ENCODE results near the gene HS6ST3. TPM values are rescaled to one million over a fixed set of nuclear protein-coding genes. Genes with fewer than 3 reads are reported as not detected.

Gene HS6ST3
- total RNA-seq, 2 donors from 2014 or later = 0.02 to 0.13 TPM

GRCh38 chr13:96381681-96382080 is 291.8 kb downstream of the HS6ST3 start:
- intact Hi-C loops (cut with DNase I) = no loop called here
- no peaks in the 10 kb centered on the region for H3K9me3 ChIP-seq
- no peaks in the 10 kb centered on the region for H3K4me1 ChIP-seq
- H3K27ac ChIP-seq = no peak overlapping the region
- no peak overlapping the region for H3K9ac ChIP-seq (ENCODE audit: low read depth in 2 of 2, low read length in 2 of 2)
- no peak for TF ChIP-seq CTCF (IDR thresholded peaks at IDR 0.05)
- no peaks in the 10 kb centered on the region for H3K36me3 ChIP-seq
- H3K4me3 ChIP-seq = no peak overlapping the region
- H3K27me3 ChIP-seq = no peaks in the 10 kb centered on the region
- no peak for DNase-seq

- DNase-seq = no peak
- Histone ChIP-seq H3K9ac (ENCODE audit: low read depth in 2 of 2, low read length in 2 of 2) (no peak overlapping the region), H3K27ac (no peak overlapping the region), H3K27me3 (no peaks in the 10 kb centered on the region), H3K9me3 (no peaks in the 10 kb centered on the region), H3K4me3 (no peak overlapping the region), H3K36me3 (no peaks in the 10 kb centered on the region), H3K4me1 (no peaks in the 10 kb centered on the region)
- intact Hi-C loops (cut with DNase I) = no loop called here
- TF ChIP-seq CTCF (IDR thresholded peaks at IDR 0.05) = no peak
These were observed 298.7 kb downstream of the HS6ST3 start for GRCh38 chr13:96388598-96388997.

GRCh38 chr13:96391606-96392005 is 301.7 kb downstream of the HS6ST3 start:
- Histone ChIP-seq H3K27me3 (no peaks in the 10 kb centered on the region), H3K4me3 (no peak overlapping the region), H3K4me1 (no peaks in the 10 kb centered on the region), H3K36me3 (no peaks in the 10 kb centered on the region), H3K9me3 (no peaks in the 10 kb centered on the region), H3K27ac (no peak overlapping the region), H3K9ac (ENCODE audit: low read depth in 2 of 2, low read length in 2 of 2) (no peak overlapping the region)
- no peak for DNase-seq
- no peak for TF ChIP-seq CTCF (IDR thresholded peaks at IDR 0.05)
- intact Hi-C loops (cut with DNase I) = no loop called here

GRCh38 chr13:96397807-96398206 is 307.9 kb downstream of the HS6ST3 start:
- no peak for TF ChIP-seq CTCF (IDR thresholded peaks at IDR 0.05)
- intact Hi-C loops (cut with DNase I) = no loop called here
- DNase-seq = no peak
- Histone ChIP-seq H3K4me1 (no peaks in the 10 kb centered on the region), H3K4me3 (no peak overlapping the region), H3K9ac (ENCODE audit: low read depth in 2 of 2, low read length in 2 of 2) (no peak overlapping the region), H3K27ac (no peak overlapping the region), H3K9me3 (no peaks in the 10 kb centered on the region), H3K36me3 (no peaks in the 10 kb centered on the region), H3K27me3 (no peaks in the 10 kb centered on the region)

GRCh38 chr13:96398486-96398885 is 308.6 kb downstream of the HS6ST3 start:
- Histone ChIP-seq H3K4me3 (no peak overlapping the region), H3K9ac (ENCODE audit: low read depth in 2 of 2, low read length in 2 of 2) (no peak overlapping the region), H3K27me3 (no peaks in the 10 kb centered on the region), H3K4me1 (no peaks in the 10 kb centered on the region), H3K27ac (no peak overlapping the region), H3K36me3 (no peaks in the 10 kb centered on the region), H3K9me3 (no peaks in the 10 kb centered on the region)
- no peak for TF ChIP-seq CTCF (IDR thresholded peaks at IDR 0.05)
- intact Hi-C loops (cut with DNase I) = no loop called here
- no peak for DNase-seq

GRCh38 chr13:96403241-96403640 is 313.3 kb downstream of the HS6ST3 start:
- H3K4me1 ChIP-seq = no peaks in the 10 kb centered on the region
- intact Hi-C loops (cut with DNase I) = no loop called here
- no peaks in the 10 kb centered on the region for H3K9me3 ChIP-seq
- H3K27me3 ChIP-seq = no peaks in the 10 kb centered on the region
- no peak for TF ChIP-seq CTCF (IDR thresholded peaks at IDR 0.05)
- no peak overlapping the region for H3K9ac ChIP-seq (ENCODE audit: low read depth in 2 of 2, low read length in 2 of 2)
- H3K4me3 ChIP-seq = no peak overlapping the region
- no peak for DNase-seq
- no peak overlapping the region for H3K27ac ChIP-seq
- H3K36me3 ChIP-seq = no peaks in the 10 kb centered on the region

Measured in colonic mucosa (tissue), 4 donors.